Nephron progenitor cell (in vitro differentiated cells): ENCODE results near the gene PGD.
"Not testable (repeated sequence)": the region's sequence is repeated elsewhere in the genome, so short reads cannot be mapped to it uniquely, and the experiment has no call there.

ENCODE experiments used
- DNase-seq: peaks from one replicate; pipeline ENCODE4 v3.0.0; 2021
- H3K27ac Mint-ChIP-seq: 2 replicates; pipeline ENCODE4 v1.8.0; 2021; ENCODE audit warnings: mild to moderate bottlenecking, moderate library complexity, mixed read lengths
- H3K27me3 Mint-ChIP-seq: 2 replicates; pipeline ENCODE4 v1.8.0; 2021; ENCODE audit warnings: mild to moderate bottlenecking, low read depth, mixed read lengths; ENCODE audit not compliant: poor library complexity
- H3K36me3 Mint-ChIP-seq: 2 replicates; pipeline ENCODE4 v1.8.0; 2021; ENCODE audit warnings: low read depth, mixed read lengths
- H3K4me1 Mint-ChIP-seq: 2 replicates; pipeline ENCODE4 v1.8.0; 2021; ENCODE audit warnings: mixed read lengths
- H3K4me3 Mint-ChIP-seq: 2 replicates; pipeline ENCODE4 v1.8.0; 2021; ENCODE audit warnings: mild to moderate bottlenecking, moderate library complexity, mixed read lengths
- H3K9me3 Mint-ChIP-seq: 2 replicates; pipeline ENCODE4 v1.8.0; 2021; ENCODE audit warnings: mild to moderate bottlenecking, moderate library complexity, mixed read lengths
- TF ChIP-seq, protein P1 (sequence below): fragments of 200-600 bp; sonication (generic); IDR thresholded peaks from 2 replicates; pipeline ENCODE4 v1.5.0; 2021; ENCODE audit warnings: antibody characterized with exemption

PGD gene

GRCh38 chr1:10401281-10401680, 2.4 kb downstream of the PGD start:
- DNase-seq: no peak
- Mint-ChIP-seq H3K27ac (no peak overlapping the region), H3K4me3 (no peak overlapping the region)

DNA sequence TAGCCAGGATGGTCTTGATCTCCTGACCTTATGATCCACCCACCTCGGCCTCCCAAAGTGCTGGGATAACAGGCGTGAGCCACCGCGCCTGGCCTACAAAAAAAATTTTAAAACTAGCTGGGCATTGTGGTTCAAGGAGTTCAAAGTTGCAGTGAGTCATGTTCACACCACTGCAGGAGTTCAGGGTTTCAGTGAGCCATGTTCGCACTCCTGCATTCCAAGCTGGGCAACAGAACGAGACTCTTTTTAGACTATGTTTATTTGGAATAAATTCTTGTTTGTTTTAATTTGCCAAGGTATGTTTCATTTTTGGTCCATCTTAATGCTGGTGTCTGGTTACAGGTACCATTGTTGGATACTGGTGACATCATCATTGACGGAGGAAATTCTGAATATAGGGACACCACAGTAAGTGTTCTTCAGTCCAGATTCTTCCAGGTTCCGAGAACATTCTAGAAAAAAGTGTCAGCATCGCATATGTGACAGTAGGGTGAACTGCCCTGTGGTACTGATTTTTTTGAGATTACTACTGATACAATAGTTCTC, 3.9 kb downstream of the PGD start:
- DNase-seq: no peak
- peaks cover 28% of the 10 kb centered on the region for H3K4me1 Mint-ChIP-seq
- H3K36me3 Mint-ChIP-seq: peaks cover 64% of the 10 kb centered on the region
- TF ChIP-seq, protein P1, sequence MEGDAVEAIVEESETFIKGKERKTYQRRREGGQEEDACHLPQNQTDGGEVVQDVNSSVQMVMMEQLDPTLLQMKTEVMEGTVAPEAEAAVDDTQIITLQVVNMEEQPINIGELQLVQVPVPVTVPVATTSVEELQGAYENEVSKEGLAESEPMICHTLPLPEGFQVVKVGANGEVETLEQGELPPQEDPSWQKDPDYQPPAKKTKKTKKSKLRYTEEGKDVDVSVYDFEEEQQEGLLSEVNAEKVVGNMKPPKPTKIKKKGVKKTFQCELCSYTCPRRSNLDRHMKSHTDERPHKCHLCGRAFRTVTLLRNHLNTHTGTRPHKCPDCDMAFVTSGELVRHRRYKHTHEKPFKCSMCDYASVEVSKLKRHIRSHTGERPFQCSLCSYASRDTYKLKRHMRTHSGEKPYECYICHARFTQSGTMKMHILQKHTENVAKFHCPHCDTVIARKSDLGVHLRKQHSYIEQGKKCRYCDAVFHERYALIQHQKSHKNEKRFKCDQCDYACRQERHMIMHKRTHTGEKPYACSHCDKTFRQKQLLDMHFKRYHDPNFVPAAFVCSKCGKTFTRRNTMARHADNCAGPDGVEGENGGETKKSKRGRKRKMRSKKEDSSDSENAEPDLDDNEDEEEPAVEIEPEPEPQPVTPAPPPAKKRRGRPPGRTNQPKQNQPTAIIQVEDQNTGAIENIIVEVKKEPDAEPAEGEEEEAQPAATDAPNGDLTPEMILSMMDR: no peak
- H3K9me3 Mint-ChIP-seq: no peaks in the 10 kb centered on the region
- no peaks in the 10 kb centered on the region for H3K27me3 Mint-ChIP-seq
- H3K27ac Mint-ChIP-seq: no peak overlapping the region
- no peak overlapping the region for H3K4me3 Mint-ChIP-seq

More at GRCh38 chr1:10401281-10401680, 2.4 kb downstream of the PGD start:
- H3K4me1 Mint-ChIP-seq: peaks cover 34% of the 10 kb centered on the region
- TF ChIP-seq, protein P1: no peak
- peaks cover 55% of the 10 kb centered on the region for H3K36me3 Mint-ChIP-seq
- peaks cover 4% of the 10 kb centered on the region for H3K27me3 Mint-ChIP-seq
- H3K9me3 Mint-ChIP-seq: no peaks in the 10 kb centered on the region

DNA sequence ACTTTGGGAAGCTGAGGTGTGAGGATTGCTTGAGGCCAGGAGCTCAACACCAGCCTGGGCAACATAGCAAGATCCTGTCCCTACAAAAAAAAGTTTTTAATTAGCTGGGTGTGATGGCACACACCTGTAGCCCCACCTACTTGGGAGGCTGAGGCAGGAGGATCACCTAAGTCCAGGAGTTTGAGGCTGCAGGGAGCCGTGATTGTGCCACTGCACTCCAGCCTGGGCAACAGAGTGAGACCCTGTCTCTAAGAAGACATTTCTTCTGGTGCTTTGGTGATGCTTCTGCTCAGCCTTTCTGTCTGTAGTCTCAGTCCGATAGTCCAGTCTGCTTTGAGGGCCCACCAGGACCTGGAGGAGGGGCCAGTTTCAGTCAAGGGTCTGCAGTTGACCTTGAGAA, 8.3 kb downstream of the PGD start:
- Mint-ChIP-seq H3K36me3 (peaks cover 76% of the 10 kb centered on the region), H3K27me3 (no peaks in the 10 kb centered on the region), H3K4me3 (no peak overlapping the region), H3K4me1 (no peaks in the 10 kb centered on the region), H3K9me3 (no peaks in the 10 kb centered on the region), H3K27ac (peak overlapping the region; percentile 48)
- TF ChIP-seq, protein P1: no peak
- DNase-seq: no peak

- Mint-ChIP-seq H3K27ac (peak overlapping the region; percentile 66), H3K4me1 (no peaks in the 10 kb centered on the region), H3K27me3 (no peaks in the 10 kb centered on the region), H3K4me3 (no peak overlapping the region), H3K9me3 (no peaks in the 10 kb centered on the region), H3K36me3 (peaks cover 85% of the 10 kb centered on the region)
- TF ChIP-seq, protein P1: no peak
- DNase-seq: no peak
Measured at GRCh38 chr1:10415211-10415930, 16.5 kb downstream of the PGD start.

GRCh38 chr1:10415967-10416366, 17.1 kb downstream of the PGD start:
- not testable (repeated sequence) for H3K9me3 Mint-ChIP-seq, H3K4me1 Mint-ChIP-seq, H3K4me3 Mint-ChIP-seq, DNase-seq, H3K27ac Mint-ChIP-seq, H3K27me3 Mint-ChIP-seq
- H3K36me3 Mint-ChIP-seq: peaks cover 87% of the 10 kb centered on the region

- H3K4me3 Mint-ChIP-seq, DNase-seq, H3K9me3 Mint-ChIP-seq, H3K27me3 Mint-ChIP-seq: not testable (repeated sequence)
- H3K27ac Mint-ChIP-seq: peak overlapping the region; percentile 45
- peaks cover 16% of the 10 kb centered on the region for H3K4me1 Mint-ChIP-seq
- H3K36me3 Mint-ChIP-seq: peaks cover 73% of the 10 kb centered on the region
Measured at GRCh38 chr1:10418741-10419140, 19.9 kb downstream of the PGD start.

- Mint-ChIP-seq H3K4me3 (no peak overlapping the region), H3K36me3 (peaks cover 67% of the 10 kb centered on the region), H3K27ac (peak overlapping the region; percentile 78), H3K4me1 (peaks cover 21% of the 10 kb centered on the region), H3K27me3 (no peaks in the 10 kb centered on the region), H3K9me3 (no peaks in the 10 kb centered on the region)
- no peak for DNase-seq
- TF ChIP-seq, protein P1: no peak
Measured at GRCh38 chr1:10419351-10419750, 20.5 kb downstream of the PGD start.
